ENCODE data around the gene KPNA3. TPM values are rescaled to one million over a fixed set of nuclear protein-coding genes. Genes with fewer than 3 reads are reported as not detected.
"Not testable (repeated sequence)": the region's sequence is repeated elsewhere in the genome, so short reads cannot be mapped to it uniquely, and the experiment has no call there.

The KPNA3 gene
- total RNA-seq, 1 experiment from 2014 or later, result 49.7 TPM

- H3K36me3 Mint-ChIP-seq (ENCODE audit: insufficient read depth in 1 of 3, low read depth in 3 of 3), result peaks cover 19 to 52% (median 49%) of the 10 kb centered on the region in 3 experiments
- no peak overlapping the region for H2AFZ ChIP-seq (ENCODE audit: low read length)
- no peak overlapping the region for H2BK5ac ChIP-seq (ENCODE audit: insufficient read length, low read length)
- peaks cover 8% of the 10 kb centered on the region in 2 experiments; a peak in 4 of 5 replicates for H3K9me3 Mint-ChIP-seq
- no peak overlapping the region for H4K8ac ChIP-seq (replicated peaks; ENCODE audit: insufficient read length, low read depth, low read length)
- no peak overlapping the region for H3K27ac ChIP-seq (ENCODE audit: insufficient read length, low read depth, low read length)
- H2BK20ac ChIP-seq (ENCODE audit: low read depth, low read length, poor library complexity, severe bottlenecking), result no peak overlapping the region
- no peak overlapping the region for H4K5ac ChIP-seq (ENCODE audit: insufficient read length, low read depth, low read length)
- H3K18ac ChIP-seq (ENCODE audit: insufficient read length, low read depth, low read length), result no peak overlapping the region
- H3K4me3 Mint-ChIP-seq, result no peak overlapping the region
- H3K9me3 ChIP-seq (ENCODE audit: control insufficient read depth, low read depth, low read length), result no peaks in the 10 kb centered on the region
- H3K27me3 ChIP-seq (ENCODE audit: insufficient read depth, low read length), result no peaks in the 10 kb centered on the region
- no peak overlapping the region for H3K4ac ChIP-seq (ENCODE audit: low read depth, low read length)
- no peak overlapping the region for H3T11ph ChIP-seq (ENCODE audit: low read length)
- no peak overlapping the region for H2BK120ac ChIP-seq (ENCODE audit: low read depth, low read length, poor library complexity, severe bottlenecking)
- no peak overlapping the region for H3K14ac ChIP-seq (ENCODE audit: insufficient read depth, low read length)
- no peaks in the 10 kb centered on the region for H4K20me1 ChIP-seq (ENCODE audit: control insufficient read depth, insufficient read depth, insufficient read length)
- no peak overlapping the region for H3K56ac ChIP-seq (ENCODE audit: insufficient read length, low read depth, low read length)
- no peak overlapping the region; a peak in 2 of 7 replicates for H3K27ac Mint-ChIP-seq
- H3K4me1 ChIP-seq (ENCODE audit: insufficient read depth, low read length), result no peaks in the 10 kb centered on the region
- H2BK12ac ChIP-seq (ENCODE audit: insufficient read length, low read depth, low read length), result no peak overlapping the region
- H3K4me1 Mint-ChIP-seq, result no peaks in the 10 kb centered on the region
- no CpG with 5 or more reads among the region's 2 CpGs for WGBS (ENCODE audit: extremely low coverage, insufficient read length, low lambda C conversion rate)
- TF ChIP-seq CTCF (conservative IDR thresholded peaks at IDR 0.05), result no peak
- no peaks in the 10 kb centered on the region for H3K23me2 ChIP-seq (ENCODE audit: insufficient read length, low read depth, low read length, poor library complexity, severe bottlenecking)
- no peak overlapping the region for H2AK5ac ChIP-seq (ENCODE audit: insufficient read length, low read length)
- no peak overlapping the region for H3K23ac ChIP-seq (ENCODE audit: insufficient read length, low read depth, low read length)
- no peak overlapping the region for H3K4me2 ChIP-seq (ENCODE audit: insufficient read depth, insufficient read length, low read length)
- H2BK15ac ChIP-seq (ENCODE audit: low read depth, low read length), result no peak overlapping the region
- no peak overlapping the region for H4K91ac ChIP-seq (ENCODE audit: insufficient read length, low read depth, low read length)
- no peaks in the 10 kb centered on the region for H3K79me2 ChIP-seq (ENCODE audit: insufficient read depth, low read length)
- no peak for DNase-seq
- H3K9ac ChIP-seq (ENCODE audit: extremely low read depth, insufficient read length, low read length), result no peak overlapping the region
- no peaks in the 10 kb centered on the region for H3K27me3 Mint-ChIP-seq (ENCODE audit: low read depth)
- H3K79me1 ChIP-seq (ENCODE audit: insufficient read depth, low read depth, low read length, poor library complexity, severe bottlenecking), result no peaks in the 10 kb centered on the region
Observed at GRCh38 chr13:49711218-49711863, 81.1 kb downstream of the KPNA3 start.

- H3K36me3 Mint-ChIP-seq (ENCODE audit: insufficient read depth in 1 of 3, low read depth in 3 of 3), result peaks cover 27 to 60% (median 55%) of the 10 kb centered on the region in 3 experiments; a peak in 6 of 7 replicates
- not testable (repeated sequence) for H3K27me3 Mint-ChIP-seq (ENCODE audit: low read depth); H4K20me1 ChIP-seq (ENCODE audit: control insufficient read depth, insufficient read depth, insufficient read length); H2BK5ac ChIP-seq (ENCODE audit: insufficient read length, low read length); H3K4ac ChIP-seq (ENCODE audit: low read depth, low read length); H3K27ac Mint-ChIP-seq; H3K4me1 ChIP-seq (ENCODE audit: insufficient read depth, low read length); H4K91ac ChIP-seq (ENCODE audit: insufficient read length, low read depth, low read length); H3K9ac ChIP-seq (ENCODE audit: extremely low read depth, insufficient read length, low read length); H2BK15ac ChIP-seq (ENCODE audit: low read depth, low read length); H2BK120ac ChIP-seq (ENCODE audit: low read depth, low read length, poor library complexity, severe bottlenecking); H3K4me2 ChIP-seq (ENCODE audit: insufficient read depth, insufficient read length, low read length); H3T11ph ChIP-seq (ENCODE audit: low read length); H3K9me3 ChIP-seq (ENCODE audit: control insufficient read depth, low read depth, low read length); H3K18ac ChIP-seq (ENCODE audit: insufficient read length, low read depth, low read length); H2BK12ac ChIP-seq (ENCODE audit: insufficient read length, low read depth, low read length); DNase-seq; H3K23me2 ChIP-seq (ENCODE audit: insufficient read length, low read depth, low read length, poor library complexity, severe bottlenecking); H3K27ac ChIP-seq (ENCODE audit: insufficient read length, low read depth, low read length); H2BK20ac ChIP-seq (ENCODE audit: low read depth, low read length, poor library complexity, severe bottlenecking); H3K4me3 Mint-ChIP-seq; H3K79me1 ChIP-seq (ENCODE audit: insufficient read depth, low read depth, low read length, poor library complexity, severe bottlenecking); H3K79me2 ChIP-seq (ENCODE audit: insufficient read depth, low read length); H3K9me3 Mint-ChIP-seq; H3K56ac ChIP-seq (ENCODE audit: insufficient read length, low read depth, low read length); H2AK5ac ChIP-seq (ENCODE audit: insufficient read length, low read length); H3K14ac ChIP-seq (ENCODE audit: insufficient read depth, low read length); H3K23ac ChIP-seq (ENCODE audit: insufficient read length, low read depth, low read length); H2AFZ ChIP-seq (ENCODE audit: low read length); H3K27me3 ChIP-seq (ENCODE audit: insufficient read depth, low read length); H4K5ac ChIP-seq (ENCODE audit: insufficient read length, low read depth, low read length); H4K8ac ChIP-seq (replicated peaks; ENCODE audit: insufficient read length, low read depth, low read length)
- no CpG with 5 or more reads among the region's 7 CpGs for WGBS (ENCODE audit: extremely low coverage, insufficient read length, low lambda C conversion rate)
- H3K4me1 Mint-ChIP-seq, result peaks cover 6 to 19% of the 10 kb centered on the region in 2 experiments
Observed at GRCh38 chr13:49704264-49704663, 88.2 kb downstream of the KPNA3 start.
